Measurements from ENCODE around the gene NRIP3.

- TF ChIP-seq, protein P1, sequence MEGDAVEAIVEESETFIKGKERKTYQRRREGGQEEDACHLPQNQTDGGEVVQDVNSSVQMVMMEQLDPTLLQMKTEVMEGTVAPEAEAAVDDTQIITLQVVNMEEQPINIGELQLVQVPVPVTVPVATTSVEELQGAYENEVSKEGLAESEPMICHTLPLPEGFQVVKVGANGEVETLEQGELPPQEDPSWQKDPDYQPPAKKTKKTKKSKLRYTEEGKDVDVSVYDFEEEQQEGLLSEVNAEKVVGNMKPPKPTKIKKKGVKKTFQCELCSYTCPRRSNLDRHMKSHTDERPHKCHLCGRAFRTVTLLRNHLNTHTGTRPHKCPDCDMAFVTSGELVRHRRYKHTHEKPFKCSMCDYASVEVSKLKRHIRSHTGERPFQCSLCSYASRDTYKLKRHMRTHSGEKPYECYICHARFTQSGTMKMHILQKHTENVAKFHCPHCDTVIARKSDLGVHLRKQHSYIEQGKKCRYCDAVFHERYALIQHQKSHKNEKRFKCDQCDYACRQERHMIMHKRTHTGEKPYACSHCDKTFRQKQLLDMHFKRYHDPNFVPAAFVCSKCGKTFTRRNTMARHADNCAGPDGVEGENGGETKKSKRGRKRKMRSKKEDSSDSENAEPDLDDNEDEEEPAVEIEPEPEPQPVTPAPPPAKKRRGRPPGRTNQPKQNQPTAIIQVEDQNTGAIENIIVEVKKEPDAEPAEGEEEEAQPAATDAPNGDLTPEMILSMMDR (conservative IDR thresholded peaks at IDR 0.05; ENCODE audit: low read depth, low read length), result no peak
- no peak for TF ChIP-seq EZH2phosphoT487 (IDR thresholded peaks at IDR 0.05; ENCODE audit: borderline replicate concordance, low read length)
- no peak for TF ChIP-seq EZH2 (IDR thresholded peaks at IDR 0.05; ENCODE audit: low read length, unreplicated experiment)
Observed at GRCh38 chr11:8941341-8942103, 62.3 kb downstream of the NRIP3 start.

Measured in PC-3 (cell line).